ENCODE data around the gene STK35. TPM values are rescaled to one million over a fixed set of nuclear protein-coding genes. Genes with fewer than 3 reads are reported as not detected.
A peak's percentile ranks its signal among the peaks of the same experiment; 100 is the strongest.

STK35 gene
- total and polyA plus RNA-seq, 2 of the 13 experiments (the other 11 are each of a cell fraction or from before 2014, with no cell fraction given): 27.4 to 29.8 TPM

- peak; percentile 85 for TF ChIP-seq TFDP2 (CRISPR knock-in tag; IDR thresholded peaks at IDR 0.05)
- TF ChIP-seq ZNF143 (CRISPR knock-in tag; IDR thresholded peaks at IDR 0.05): 0 out of 2 replicates have a peak, but pooled peaks have one; percentile 26
- peak; percentile 95 for TF ChIP-seq NPAS2 (CRISPR knock-in tag; IDR thresholded peaks at IDR 0.05; ENCODE audit: borderline replicate concordance)
- no peak; the same call in 1 of the 2 replicates for TF ChIP-seq TOPORS (CRISPR knock-in tag; IDR thresholded peaks at IDR 0.05)
- no peak for TF ChIP-seq FOXA1 (IDR thresholded peaks at IDR 0.05)
- peak; percentile 89 for TF ChIP-seq FOXA1 (CRISPR knock-in tag; IDR thresholded peaks at IDR 0.05)
- no peak for TF ChIP-seq AGO1 (IDR thresholded peaks at IDR 0.05; ENCODE audit: low read depth, low read length, poor library complexity, severe bottlenecking)
- TF ChIP-seq ZNF281 (CRISPR knock-in tag; IDR thresholded peaks at IDR 0.05; ENCODE audit: borderline replicate concordance): no peak
- TF ChIP-seq MIER3 (CRISPR knock-in tag; IDR thresholded peaks at IDR 0.05; ENCODE audit: borderline replicate concordance): peak; percentile 37; the same call in 1 of the 2 replicates
- TF ChIP-seq HMG20A (CRISPR knock-in tag; IDR thresholded peaks at IDR 0.05; ENCODE audit: borderline replicate concordance): peak; percentile 10; the same call in 1 of the 2 replicates
- peak; percentile 95; the same call in 1 of the 2 replicates for TF ChIP-seq ZNF552 (CRISPR knock-in tag; IDR thresholded peaks at IDR 0.05; ENCODE audit: borderline replicate concordance)
- peak; percentile 85 for TF ChIP-seq MEIS2 (CRISPR knock-in tag; IDR thresholded peaks at IDR 0.05)
- 0 out of 2 replicates have a peak, but pooled peaks have one; percentile 32 for TF ChIP-seq ZNF326 (CRISPR knock-in tag; IDR thresholded peaks at IDR 0.05; ENCODE audit: borderline replicate concordance)
- TF ChIP-seq MNT (IDR thresholded peaks at IDR 0.05): peak; percentile 78
- TF ChIP-seq ZNF224 (CRISPR knock-in tag; IDR thresholded peaks at IDR 0.05): 0 out of 2 replicates have a peak, but pooled peaks have one; percentile 28
- peak; percentile 81; the same call in 1 of the 2 replicates for TF ChIP-seq HINFP (CRISPR knock-in tag; IDR thresholded peaks at IDR 0.05; ENCODE audit: low read depth)
- TF ChIP-seq PAF1 (CRISPR knock-in tag; IDR thresholded peaks at IDR 0.05): no peak
- TF ChIP-seq ZNF607 (CRISPR knock-in tag; IDR thresholded peaks at IDR 0.05; ENCODE audit: borderline replicate concordance): peak; percentile 80; the same call in 1 of the 2 replicates
- no peak; the same call in 1 of the 2 replicates for TF ChIP-seq ZNF292 (CRISPR knock-in tag; IDR thresholded peaks at IDR 0.05; ENCODE audit: borderline replicate concordance, low read depth)
- TF ChIP-seq CBX2 (IDR thresholded peaks at IDR 0.05; ENCODE audit: low read depth, low read length): no peak
- no peak; the same call in 1 of the 2 replicates for TF ChIP-seq CBX2 (CRISPR knock-in tag; IDR thresholded peaks at IDR 0.05; ENCODE audit: low read depth)
- no peak; the same call in 1 of the 2 replicates for TF ChIP-seq SRY (CRISPR knock-in tag; IDR thresholded peaks at IDR 0.05)
- TF ChIP-seq ZKSCAN5 (CRISPR knock-in tag; IDR thresholded peaks at IDR 0.05): no peak; the same call in 1 of the 2 replicates
Observed at GRCh38 chr20:2101865-2102584, 398 bp downstream of the STK35 start (continued).

All from HepG2 (cell line).